Cardiac fibroblast (primary cell): ENCODE results near the gene PDZD8.

Source experiments
- DNase-seq, 2 donors: peaks; one replicate each; pipeline versions ENCODE4 v3.0.0 to v3.0.0-alpha.2; 2010; ENCODE audit warnings: low read depth in 2 of 2
- H3K4me3 ChIP-seq, 2 donors: replicated peaks in 1 of 2; 1 replicate in 1 of 2; 2 replicates in 1 of 2; pipeline ENCODE4 v1.5.1; 2011; ENCODE audit warnings: low read depth in 2 of 2, low read length in 2 of 2, mild to moderate bottlenecking in 2 of 2, moderate library complexity in 1 of 2
- CTCF ChIP-seq: IDR thresholded peaks from one replicate; pipeline ENCODE4 v1.5.1; 2011; ENCODE audit warnings: low read depth, mild to moderate bottlenecking, low read length, inconsistent platforms

Gene PDZD8

GRCh38 chr10:117360994-117361667 is 14.1 kb downstream of the PDZD8 start:
- no peak overlapping the region for H3K4me3 ChIP-seq
- DNase-seq, result peak; percentile 46 to 63
- no peak for TF ChIP-seq CTCF

DNA sequence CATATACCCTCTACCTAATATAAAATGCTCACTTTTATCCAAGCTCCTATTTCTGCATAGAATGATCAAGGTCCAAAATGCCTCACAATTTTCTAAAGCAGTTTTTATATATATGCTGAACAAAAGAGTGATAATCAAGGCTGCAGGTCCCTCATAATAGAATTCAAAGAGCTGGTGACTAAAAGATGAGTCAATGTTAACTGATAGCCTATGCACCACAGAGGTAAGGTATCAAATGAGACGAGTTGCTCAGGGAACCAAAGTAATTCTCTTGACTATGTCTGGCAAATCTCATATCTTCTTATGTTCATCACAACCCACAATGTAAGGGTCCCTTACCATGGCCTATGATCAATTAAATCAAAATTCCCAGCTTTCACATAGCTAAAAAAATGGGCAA is 15.2 kb downstream of the PDZD8 start:
- no peak overlapping the region for H3K4me3 ChIP-seq
- TF ChIP-seq CTCF, result no peak
- peak in 1 of 2 donors; percentile 13 for DNase-seq

DNA sequence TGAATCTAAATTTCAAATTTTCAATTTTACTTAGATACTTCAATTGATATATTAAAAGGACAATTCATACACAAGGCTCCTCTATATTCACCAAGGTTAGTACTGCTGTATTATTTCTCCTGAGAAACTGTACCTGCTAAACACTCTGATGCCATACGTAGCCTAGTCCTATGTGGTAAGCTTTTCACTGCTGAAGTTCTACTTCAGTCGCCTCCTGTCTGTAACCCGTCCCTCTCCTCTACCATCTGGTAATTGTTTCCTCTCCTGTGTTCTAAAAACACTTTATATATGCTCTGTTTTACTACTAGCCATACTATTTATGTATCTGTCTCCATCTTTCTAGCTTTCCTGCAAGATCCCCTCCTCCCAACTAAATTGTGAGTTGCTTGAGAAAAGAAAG is 20.2 kb downstream of the PDZD8 start:
- no peak overlapping the region for H3K4me3 ChIP-seq
- no peak for DNase-seq

GRCh38 chr10:117353684-117354083 is 21.6 kb downstream of the PDZD8 start:
- TF ChIP-seq CTCF, result no peak
- DNase-seq, result no peak
- no peak overlapping the region for H3K4me3 ChIP-seq

More for the DNA sequence above, 20.2 kb downstream of the PDZD8 start:
- TF ChIP-seq CTCF, result no peak

GRCh38 chr10:117352724-117353123 is 22.5 kb downstream of the PDZD8 start:
- no peak for TF ChIP-seq CTCF
- H3K4me3 ChIP-seq, result no peak overlapping the region
- DNase-seq, result no peak

- no peak for DNase-seq
- no peak overlapping the region for H3K4me3 ChIP-seq
- no peak for TF ChIP-seq CTCF
These were observed 23.2 kb downstream of the PDZD8 start for GRCh38 chr10:117351996-117352395.

GRCh38 chr10:117351558-117351957 is 23.7 kb downstream of the PDZD8 start:
- TF ChIP-seq CTCF, result no peak
- DNase-seq, result no peak

More at GRCh38 chr10:117351558-117351957, 23.7 kb downstream of the PDZD8 start:
- H3K4me3 ChIP-seq, result no peak overlapping the region
